Keratinocyte (primary cell): ENCODE results near the gene DOCK1. TPM values are rescaled to one million over a fixed set of nuclear protein-coding genes. Genes with fewer than 3 reads are reported as not detected.

Experiments used
- DNase-seq: peaks from one replicate; pipeline ENCODE4 v3.0.0-alpha.2; 2011; ENCODE audit warnings: low read depth, missing footprints, low spot score
- FAIRE-seq: peaks from 2 replicates; lab custom pipeline; 2011; peaks lifted over from hg19 to GRCh38; lab: Jason Lieb, UNC
- H2AFZ ChIP-seq: 2 replicates; pipeline ENCODE4 v1.6.0; 2012; ENCODE audit warnings: low read length, control low read depth, inconsistent platforms; ENCODE audit not compliant: control insufficient read depth
- H3K27ac ChIP-seq: 2 replicates; pipeline ENCODE4 v1.5.1; 2011; ENCODE audit warnings: low read length; ENCODE audit not compliant: control insufficient read depth, insufficient read depth
- H3K27me3 ChIP-seq: 3 replicates; pipeline ENCODE4 v1.6.0; 2011; ENCODE audit warnings: low read length; ENCODE audit not compliant: control insufficient read depth, insufficient read depth; ENCODE audit errors: extremely low read depth
- H3K36me3 ChIP-seq, 2 experiments: 2 replicates in 1 of 2; 3 replicates in 1 of 2; pipeline ENCODE4 v1.5.1; 2011; ENCODE audit warnings: low read length in 2 of 2, mild to moderate bottlenecking in 1 of 2; ENCODE audit not compliant: control insufficient read depth in 2 of 2, insufficient read depth in 2 of 2; ENCODE audit errors: extremely low read depth in 1 of 2
- H3K4me1 ChIP-seq: 3 replicates; pipeline ENCODE4 v1.5.1; 2011; ENCODE audit warnings: low read length; ENCODE audit not compliant: control insufficient read depth, insufficient read depth; ENCODE audit errors: extremely low read depth
- H3K4me2 ChIP-seq: 3 replicates; pipeline ENCODE4 v1.6.0; 2011; ENCODE audit warnings: low read depth, low read length; ENCODE audit not compliant: control insufficient read depth, insufficient read depth; ENCODE audit errors: extremely low read depth
- H3K4me3 ChIP-seq, 3 experiments: fragments of 200-600 bp in 1 of 3; sonication (generic) in 1 of 3; 2 replicates in 2 of 3; 3 replicates in 1 of 3; pipeline ENCODE4 v1.5.1; 2011 to 2016; ENCODE audit warnings: low read length in 3 of 3, mild to moderate bottlenecking in 3 of 3, control low read depth in 2 of 3, inconsistent platforms in 1 of 3, low read depth in 1 of 3, mixed read lengths in 1 of 3, mixed run types in 1 of 3, moderate library complexity in 1 of 3; ENCODE audit not compliant: control insufficient read depth in 2 of 3, insufficient read depth in 2 of 3; ENCODE audit errors: extremely low read depth in 1 of 3
- H3K79me2 ChIP-seq: 2 replicates; pipeline ENCODE4 v1.6.0; 2012; ENCODE audit warnings: low read length; ENCODE audit not compliant: control insufficient read depth, insufficient read depth
- H3K9ac ChIP-seq: 3 replicates; pipeline ENCODE4 v1.6.0; 2011; ENCODE audit warnings: low read length; ENCODE audit not compliant: control insufficient read depth, insufficient read depth; ENCODE audit errors: extremely low read depth
- H3K9me1 ChIP-seq: 3 replicates; pipeline ENCODE4 v1.6.0; 2011; ENCODE audit warnings: low read length; ENCODE audit not compliant: control insufficient read depth, insufficient read depth; ENCODE audit errors: extremely low read depth
- H3K9me3 ChIP-seq: 2 replicates; pipeline ENCODE4 v1.5.1; 2012; ENCODE audit warnings: low read depth, low read length; ENCODE audit not compliant: control insufficient read depth
- H4K20me1 ChIP-seq: 3 replicates; pipeline ENCODE4 v1.6.0; 2011; ENCODE audit warnings: low read length; ENCODE audit not compliant: control insufficient read depth, insufficient read depth; ENCODE audit errors: extremely low read depth
- EZH2 ChIP-seq: IDR thresholded peaks from one replicate; pipeline ENCODE4 v1.6.1; 2012; ENCODE audit warnings: inconsistent platforms, mild to moderate bottlenecking, low read length, moderate library complexity
- dilution Hi-C: fragments of 300-500 bp; cut with MboI; formaldehyde crosslinking; loops from one replicate; pipeline ENCODE4 v1.7.0; 2020; ENCODE audit warnings: low sequenced_read_pairs; ENCODE audit not compliant: extremely low pct_ligation_motif_present
- polyA plus RNA-seq, 5 experiments: library from polyadenylated mRNA; depleted of rRNA in 3 of 5; stranded (reverse) in 3 of 5; stranded (forward) in 1 of 5; unstranded in 1 of 5; fragments of >200 nt; gene quantifications; 1 replicate in 1 of 5; 2 replicates in 3 of 5; 3 replicates in 1 of 5; pipeline versions ENCODE4 v1.2.1 to v1.2.3, GENCODE V29; 2011 to 2012; ENCODE audit warnings: missing spikeins in 2 of 5, low read depth in 1 of 5, low replicate concordance in 1 of 5
- TF ChIP-seq, protein P1 (sequence below), 3 experiments: IDR thresholded peaks in 1 of 3; conservative IDR thresholded peaks in 1 of 3; optimal IDR thresholded peaks in 1 of 3; 2 replicates in 2 of 3; 3 replicates in 1 of 3; pipeline versions ENCODE3 to v1.5.1; 2011; ENCODE audit warnings: low read length in 3 of 3, mild to moderate bottlenecking in 3 of 3, moderate library complexity in 2 of 3, control low read depth in 1 of 3, inconsistent platforms in 1 of 3; ENCODE audit not compliant: insufficient read depth in 2 of 3; ENCODE audit errors: extremely low read depth in 1 of 3

The DOCK1 gene
- polyA plus RNA-seq, 1 donor (not counting 4 experiments of a cell fraction or from before 2014, with no cell fraction given), result 15.7 TPM

DNA sequence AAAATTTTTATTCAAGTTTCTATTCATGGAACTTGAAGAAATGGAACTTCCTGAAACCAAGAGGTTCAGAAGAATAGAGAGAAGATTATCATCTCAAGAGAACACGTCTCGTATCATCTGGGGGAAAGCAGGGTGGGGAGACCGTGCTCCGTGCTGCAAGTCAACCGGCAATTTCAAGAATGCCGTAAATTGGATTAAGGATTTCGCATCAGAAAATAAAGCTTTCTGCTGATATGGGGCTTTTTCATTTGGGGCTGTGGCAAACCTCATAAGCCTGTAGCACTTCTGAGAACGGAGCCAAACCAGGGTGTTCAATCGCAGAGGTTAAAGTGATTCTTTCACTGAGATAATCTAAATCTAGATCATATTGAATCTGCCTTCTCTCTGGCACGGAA, 493.7 kb downstream of the DOCK1 start:
- H3K27me3 ChIP-seq, result no peaks in the 10 kb centered on the region
- no peak for FAIRE-seq
- H3K79me2 ChIP-seq, result no peaks in the 10 kb centered on the region
- no peak overlapping the region for H3K4me3 ChIP-seq
- TF ChIP-seq EZH2, result no peak
- TF ChIP-seq, protein P1, sequence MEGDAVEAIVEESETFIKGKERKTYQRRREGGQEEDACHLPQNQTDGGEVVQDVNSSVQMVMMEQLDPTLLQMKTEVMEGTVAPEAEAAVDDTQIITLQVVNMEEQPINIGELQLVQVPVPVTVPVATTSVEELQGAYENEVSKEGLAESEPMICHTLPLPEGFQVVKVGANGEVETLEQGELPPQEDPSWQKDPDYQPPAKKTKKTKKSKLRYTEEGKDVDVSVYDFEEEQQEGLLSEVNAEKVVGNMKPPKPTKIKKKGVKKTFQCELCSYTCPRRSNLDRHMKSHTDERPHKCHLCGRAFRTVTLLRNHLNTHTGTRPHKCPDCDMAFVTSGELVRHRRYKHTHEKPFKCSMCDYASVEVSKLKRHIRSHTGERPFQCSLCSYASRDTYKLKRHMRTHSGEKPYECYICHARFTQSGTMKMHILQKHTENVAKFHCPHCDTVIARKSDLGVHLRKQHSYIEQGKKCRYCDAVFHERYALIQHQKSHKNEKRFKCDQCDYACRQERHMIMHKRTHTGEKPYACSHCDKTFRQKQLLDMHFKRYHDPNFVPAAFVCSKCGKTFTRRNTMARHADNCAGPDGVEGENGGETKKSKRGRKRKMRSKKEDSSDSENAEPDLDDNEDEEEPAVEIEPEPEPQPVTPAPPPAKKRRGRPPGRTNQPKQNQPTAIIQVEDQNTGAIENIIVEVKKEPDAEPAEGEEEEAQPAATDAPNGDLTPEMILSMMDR (optimal IDR thresholded peaks at IDR 0.05 in 1 of 3, IDR thresholded peaks at IDR 0.05 in 1 of 3, conservative IDR thresholded peaks at IDR 0.05 in 1 of 3; ENCODE audit: extremely low read depth in 1 of 3, insufficient read depth in 2 of 3, low read length in 3 of 3), result no peak
- no peaks in the 10 kb centered on the region for H3K9me3 ChIP-seq
- peaks cover 2% of the 10 kb centered on the region for H4K20me1 ChIP-seq
- no peak overlapping the region for H3K27ac ChIP-seq
- dilution Hi-C loops, result no loop called here
- H3K9ac ChIP-seq, result no peak overlapping the region
- no peak overlapping the region for H3K4me2 ChIP-seq
- H2AFZ ChIP-seq, result no peak overlapping the region
- DNase-seq, result no peak
- peaks cover 0 to 7% of the 10 kb centered on the region in 2 experiments for H3K36me3 ChIP-seq
- no peaks in the 10 kb centered on the region for H3K4me1 ChIP-seq
- H3K9me1 ChIP-seq, result no peaks in the 10 kb centered on the region

DNA sequence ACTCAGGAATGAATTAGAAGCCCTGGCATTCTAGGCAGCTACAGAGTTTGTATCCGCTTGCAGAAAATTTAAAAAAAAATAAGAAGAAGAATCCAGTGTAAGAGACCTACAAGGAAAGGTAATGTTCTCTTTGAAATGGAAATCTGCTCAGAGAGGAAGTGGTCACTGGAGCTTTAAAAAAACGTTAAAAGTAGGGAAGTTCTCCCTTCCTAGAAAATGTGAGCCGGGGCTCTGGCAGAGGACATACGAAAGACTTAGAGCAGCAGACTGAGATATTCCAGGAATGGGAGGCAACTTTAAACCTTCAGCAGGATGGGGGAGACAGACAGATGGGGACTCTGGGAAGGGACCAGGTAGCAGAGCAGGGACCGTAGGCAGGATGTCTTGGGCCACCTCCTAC, 494.4 kb downstream of the DOCK1 start:
- TF ChIP-seq, protein P1 (optimal IDR thresholded peaks at IDR 0.05 in 1 of 3, IDR thresholded peaks at IDR 0.05 in 1 of 3, conservative IDR thresholded peaks at IDR 0.05 in 1 of 3; ENCODE audit: extremely low read depth in 1 of 3, insufficient read depth in 2 of 3, low read length in 3 of 3), result no peak
- TF ChIP-seq EZH2, result no peak
- FAIRE-seq (no peak), DNase-seq (no peak)
- H2AFZ ChIP-seq, result no peak overlapping the region
- H3K36me3 ChIP-seq, result peaks cover 0 to 10% of the 10 kb centered on the region in 2 experiments
- H3K9ac ChIP-seq, result no peak overlapping the region
- peaks cover 2% of the 10 kb centered on the region for H4K20me1 ChIP-seq
- no peaks in the 10 kb centered on the region for H3K79me2 ChIP-seq
- no peak overlapping the region for H3K4me2 ChIP-seq
- H3K27ac ChIP-seq, result no peak overlapping the region
- dilution Hi-C loops, result no loop called here
- H3K4me1 ChIP-seq, result no peaks in the 10 kb centered on the region
- H3K9me3 ChIP-seq, result no peaks in the 10 kb centered on the region
- H3K9me1 ChIP-seq, result no peaks in the 10 kb centered on the region
- H3K4me3 ChIP-seq, result no peak overlapping the region
- no peaks in the 10 kb centered on the region for H3K27me3 ChIP-seq
